ENCODE results near the gene RBBP9.

Gene RBBP9

DNA sequence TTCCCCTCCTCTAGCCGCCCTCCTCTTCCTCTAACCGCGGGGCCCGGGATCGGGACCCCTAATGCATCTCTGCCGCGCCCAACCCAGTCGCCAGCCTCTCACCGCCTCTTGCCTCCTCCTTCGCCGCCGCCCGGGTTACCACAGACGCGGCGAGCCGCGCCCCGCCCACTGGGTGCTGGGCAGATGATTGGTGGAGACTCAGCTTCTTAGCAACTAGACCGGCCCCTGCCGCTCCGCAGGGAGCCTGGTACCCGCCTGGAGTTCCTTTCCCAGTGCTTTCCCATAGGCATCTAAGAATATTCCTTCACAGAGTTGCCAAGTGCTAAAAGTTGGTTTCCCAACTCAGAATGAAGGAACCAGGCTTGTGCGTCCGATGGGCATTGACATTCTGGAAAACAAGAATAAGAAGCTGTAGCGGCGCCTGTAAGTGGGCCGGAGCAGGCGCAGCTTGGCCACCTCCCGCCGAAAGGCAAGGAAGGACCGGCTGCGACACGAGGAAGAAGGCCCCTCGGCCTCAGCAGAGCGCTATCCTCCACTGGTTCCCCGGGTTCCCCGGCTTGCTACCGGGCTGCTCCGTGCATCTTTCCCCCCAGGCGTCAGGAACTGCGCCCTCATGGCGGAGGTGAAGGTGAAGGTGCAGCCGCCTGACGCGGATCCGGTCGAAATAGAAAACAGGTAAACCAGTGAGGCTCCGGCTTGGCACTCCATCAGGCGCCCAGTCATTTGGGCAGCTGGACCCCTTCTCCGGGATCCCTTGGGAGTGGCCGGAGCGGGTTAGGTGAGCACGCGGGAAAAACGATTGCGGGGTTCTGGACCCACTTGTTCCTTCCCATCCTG, 29.9 kb downstream of the RBBP9 start, which contains the start of the genes DZANK1 and POLR3F (continued):
- TF ChIP-seq, protein P1, sequence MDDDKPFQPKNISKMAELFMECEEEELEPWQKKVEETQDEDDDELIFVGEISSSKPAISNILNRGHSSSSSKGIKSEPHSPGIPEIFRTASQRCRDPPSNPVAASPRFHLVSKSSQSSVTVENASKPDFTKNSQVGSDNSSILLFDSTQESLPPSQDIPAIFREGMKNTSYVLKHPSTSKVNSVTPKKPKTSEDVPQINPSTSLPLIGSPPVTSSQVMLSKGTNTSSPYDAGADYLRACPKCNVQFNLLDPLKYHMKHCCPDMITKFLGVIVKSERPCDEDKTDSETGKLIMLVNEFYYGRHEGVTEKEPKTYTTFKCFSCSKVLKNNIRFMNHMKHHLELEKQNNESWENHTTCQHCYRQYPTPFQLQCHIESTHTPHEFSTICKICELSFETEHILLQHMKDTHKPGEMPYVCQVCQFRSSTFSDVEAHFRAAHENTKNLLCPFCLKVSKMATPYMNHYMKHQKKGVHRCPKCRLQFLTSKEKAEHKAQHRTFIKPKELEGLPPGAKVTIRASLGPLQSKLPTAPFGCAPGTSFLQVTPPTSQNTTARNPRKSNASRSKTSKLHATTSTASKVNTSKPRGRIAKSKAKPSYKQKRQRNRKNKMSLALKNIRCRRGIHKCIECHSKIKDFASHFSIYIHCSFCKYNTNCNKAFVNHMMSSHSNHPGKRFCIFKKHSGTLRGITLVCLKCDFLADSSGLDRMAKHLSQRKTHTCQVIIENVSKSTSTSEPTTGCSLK (tag by site-specific recombination; IDR thresholded peaks at IDR 0.05) = no peak
- TF ChIP-seq, protein P2, sequence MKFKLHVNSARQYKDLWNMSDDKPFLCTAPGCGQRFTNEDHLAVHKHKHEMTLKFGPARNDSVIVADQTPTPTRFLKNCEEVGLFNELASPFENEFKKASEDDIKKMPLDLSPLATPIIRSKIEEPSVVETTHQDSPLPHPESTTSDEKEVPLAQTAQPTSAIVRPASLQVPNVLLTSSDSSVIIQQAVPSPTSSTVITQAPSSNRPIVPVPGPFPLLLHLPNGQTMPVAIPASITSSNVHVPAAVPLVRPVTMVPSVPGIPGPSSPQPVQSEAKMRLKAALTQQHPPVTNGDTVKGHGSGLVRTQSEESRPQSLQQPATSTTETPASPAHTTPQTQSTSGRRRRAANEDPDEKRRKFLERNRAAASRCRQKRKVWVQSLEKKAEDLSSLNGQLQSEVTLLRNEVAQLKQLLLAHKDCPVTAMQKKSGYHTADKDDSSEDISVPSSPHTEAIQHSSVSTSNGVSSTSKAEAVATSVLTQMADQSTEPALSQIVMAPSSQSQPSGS (tag by site-specific recombination; IDR thresholded peaks at IDR 0.05; ENCODE audit: low read depth) = no peak
- TF ChIP-seq ZNF549 (tag by site-specific recombination; IDR thresholded peaks at IDR 0.05) (no peak), ZNF248 (tag by site-specific recombination; IDR thresholded peaks at IDR 0.05) (no peak), ZNF174 (tag by site-specific recombination; IDR thresholded peaks at IDR 0.05) (no peak), ZSCAN23 (tag by site-specific recombination; IDR thresholded peaks at IDR 0.05) (no peak), ZNF112 (tag by site-specific recombination; IDR thresholded peaks at IDR 0.05) (no peak), KLF7 (tag by site-specific recombination; IDR thresholded peaks at IDR 0.05; ENCODE audit: borderline replicate concordance) (peak; percentile 81), ZNF37A (tag by site-specific recombination; IDR thresholded peaks at IDR 0.05) (no peak), ZNF404 (tag by site-specific recombination; IDR thresholded peaks at IDR 0.05) (no peak), KLF10 (tag by site-specific recombination; IDR thresholded peaks at IDR 0.05) (peak; percentile 98), ZNF521 (tag by site-specific recombination; IDR thresholded peaks at IDR 0.05) (no peak), ZNF19 (tag by site-specific recombination; IDR thresholded peaks at IDR 0.05; ENCODE audit: low read depth) (no peak), ZNF660 (tag by site-specific recombination; IDR thresholded peaks at IDR 0.05) (peak; percentile 91), ZNF677 (tag by site-specific recombination; IDR thresholded peaks at IDR 0.05) (no peak), SP2 (tag by site-specific recombination; IDR thresholded peaks at IDR 0.05) (peak; percentile 97), ZFHX2 (tag by site-specific recombination; conservative IDR thresholded peaks at IDR 0.05) (peak; percentile 44; the same call in 1 of the 2 replicates), BCL11B (tag by site-specific recombination; IDR thresholded peaks at IDR 0.05; ENCODE audit: low read depth) (no peak), ZIC2 (tag by site-specific recombination; IDR thresholded peaks at IDR 0.05) (peak; percentile 83)
- TF ChIP-seq, protein P3, sequence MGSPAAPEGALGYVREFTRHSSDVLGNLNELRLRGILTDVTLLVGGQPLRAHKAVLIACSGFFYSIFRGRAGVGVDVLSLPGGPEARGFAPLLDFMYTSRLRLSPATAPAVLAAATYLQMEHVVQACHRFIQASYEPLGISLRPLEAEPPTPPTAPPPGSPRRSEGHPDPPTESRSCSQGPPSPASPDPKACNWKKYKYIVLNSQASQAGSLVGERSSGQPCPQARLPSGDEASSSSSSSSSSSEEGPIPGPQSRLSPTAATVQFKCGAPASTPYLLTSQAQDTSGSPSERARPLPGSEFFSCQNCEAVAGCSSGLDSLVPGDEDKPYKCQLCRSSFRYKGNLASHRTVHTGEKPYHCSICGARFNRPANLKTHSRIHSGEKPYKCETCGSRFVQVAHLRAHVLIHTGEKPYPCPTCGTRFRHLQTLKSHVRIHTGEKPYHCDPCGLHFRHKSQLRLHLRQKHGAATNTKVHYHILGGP (tag by site-specific recombination; IDR thresholded peaks at IDR 0.05) = no peak
- TF ChIP-seq, protein P4, sequence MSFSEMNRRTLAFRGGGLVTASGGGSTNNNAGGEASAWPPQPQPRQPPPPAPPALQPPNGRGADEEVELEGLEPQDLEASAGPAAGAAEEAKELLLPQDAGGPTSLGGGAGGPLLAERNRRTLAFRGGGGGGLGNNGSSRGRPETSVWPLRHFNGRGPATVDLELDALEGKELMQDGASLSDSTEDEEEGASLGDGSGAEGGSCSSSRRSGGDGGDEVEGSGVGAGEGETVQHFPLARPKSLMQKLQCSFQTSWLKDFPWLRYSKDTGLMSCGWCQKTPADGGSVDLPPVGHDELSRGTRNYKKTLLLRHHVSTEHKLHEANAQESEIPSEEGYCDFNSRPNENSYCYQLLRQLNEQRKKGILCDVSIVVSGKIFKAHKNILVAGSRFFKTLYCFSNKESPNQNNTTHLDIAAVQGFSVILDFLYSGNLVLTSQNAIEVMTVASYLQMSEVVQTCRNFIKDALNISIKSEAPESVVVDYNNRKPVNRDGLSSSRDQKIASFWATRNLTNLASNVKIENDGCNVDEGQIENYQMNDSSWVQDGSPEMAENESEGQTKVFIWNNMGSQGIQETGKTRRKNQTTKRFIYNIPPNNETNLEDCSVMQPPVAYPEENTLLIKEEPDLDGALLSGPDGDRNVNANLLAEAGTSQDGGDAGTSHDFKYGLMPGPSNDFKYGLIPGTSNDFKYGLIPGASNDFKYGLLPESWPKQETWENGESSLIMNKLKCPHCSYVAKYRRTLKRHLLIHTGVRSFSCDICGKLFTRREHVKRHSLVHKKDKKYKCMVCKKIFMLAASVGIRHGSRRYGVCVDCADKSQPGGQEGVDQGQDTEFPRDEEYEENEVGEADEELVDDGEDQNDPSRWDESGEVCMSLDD (tag by site-specific recombination; IDR thresholded peaks at IDR 0.05) = no peak
- TF ChIP-seq, protein P5, sequence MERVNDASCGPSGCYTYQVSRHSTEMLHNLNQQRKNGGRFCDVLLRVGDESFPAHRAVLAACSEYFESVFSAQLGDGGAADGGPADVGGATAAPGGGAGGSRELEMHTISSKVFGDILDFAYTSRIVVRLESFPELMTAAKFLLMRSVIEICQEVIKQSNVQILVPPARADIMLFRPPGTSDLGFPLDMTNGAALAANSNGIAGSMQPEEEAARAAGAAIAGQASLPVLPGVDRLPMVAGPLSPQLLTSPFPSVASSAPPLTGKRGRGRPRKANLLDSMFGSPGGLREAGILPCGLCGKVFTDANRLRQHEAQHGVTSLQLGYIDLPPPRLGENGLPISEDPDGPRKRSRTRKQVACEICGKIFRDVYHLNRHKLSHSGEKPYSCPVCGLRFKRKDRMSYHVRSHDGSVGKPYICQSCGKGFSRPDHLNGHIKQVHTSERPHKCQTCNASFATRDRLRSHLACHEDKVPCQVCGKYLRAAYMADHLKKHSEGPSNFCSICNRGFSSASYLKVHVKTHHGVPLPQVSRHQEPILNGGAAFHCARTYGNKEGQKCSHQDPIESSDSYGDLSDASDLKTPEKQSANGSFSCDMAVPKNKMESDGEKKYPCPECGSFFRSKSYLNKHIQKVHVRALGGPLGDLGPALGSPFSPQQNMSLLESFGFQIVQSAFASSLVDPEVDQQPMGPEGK (tag by site-specific recombination; IDR thresholded peaks at IDR 0.05) = no peak; the same call in 1 of the 2 replicates
- TF ChIP-seq, protein P6, sequence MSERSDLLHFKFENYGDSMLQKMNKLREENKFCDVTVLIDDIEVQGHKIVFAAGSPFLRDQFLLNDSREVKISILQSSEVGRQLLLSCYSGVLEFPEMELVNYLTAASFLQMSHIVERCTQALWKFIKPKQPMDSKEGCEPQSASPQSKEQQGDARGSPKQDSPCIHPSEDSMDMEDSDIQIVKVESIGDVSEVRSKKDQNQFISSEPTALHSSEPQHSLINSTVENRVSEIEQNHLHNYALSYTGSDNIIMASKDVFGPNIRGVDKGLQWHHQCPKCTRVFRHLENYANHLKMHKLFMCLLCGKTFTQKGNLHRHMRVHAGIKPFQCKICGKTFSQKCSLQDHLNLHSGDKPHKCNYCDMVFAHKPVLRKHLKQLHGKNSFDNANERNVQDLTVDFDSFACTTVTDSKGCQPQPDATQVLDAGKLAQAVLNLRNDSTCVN (tag by site-specific recombination; optimal IDR thresholded peaks at IDR 0.05) = peak; percentile 27
- TF ChIP-seq, protein P7, sequence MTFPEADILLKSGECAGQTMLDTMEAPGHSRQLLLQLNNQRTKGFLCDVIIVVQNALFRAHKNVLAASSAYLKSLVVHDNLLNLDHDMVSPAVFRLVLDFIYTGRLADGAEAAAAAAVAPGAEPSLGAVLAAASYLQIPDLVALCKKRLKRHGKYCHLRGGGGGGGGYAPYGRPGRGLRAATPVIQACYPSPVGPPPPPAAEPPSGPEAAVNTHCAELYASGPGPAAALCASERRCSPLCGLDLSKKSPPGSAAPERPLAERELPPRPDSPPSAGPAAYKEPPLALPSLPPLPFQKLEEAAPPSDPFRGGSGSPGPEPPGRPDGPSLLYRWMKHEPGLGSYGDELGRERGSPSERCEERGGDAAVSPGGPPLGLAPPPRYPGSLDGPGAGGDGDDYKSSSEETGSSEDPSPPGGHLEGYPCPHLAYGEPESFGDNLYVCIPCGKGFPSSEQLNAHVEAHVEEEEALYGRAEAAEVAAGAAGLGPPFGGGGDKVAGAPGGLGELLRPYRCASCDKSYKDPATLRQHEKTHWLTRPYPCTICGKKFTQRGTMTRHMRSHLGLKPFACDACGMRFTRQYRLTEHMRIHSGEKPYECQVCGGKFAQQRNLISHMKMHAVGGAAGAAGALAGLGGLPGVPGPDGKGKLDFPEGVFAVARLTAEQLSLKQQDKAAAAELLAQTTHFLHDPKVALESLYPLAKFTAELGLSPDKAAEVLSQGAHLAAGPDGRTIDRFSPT (tag by site-specific recombination; IDR thresholded peaks at IDR 0.05) = peak; percentile 53; the same call in 1 of the 2 replicates
